Mesenchymal stem cell (in vitro differentiated cells and primary cell): ENCODE data around the gene FBXW8.

ENCODE experiments used
- DNase-seq: peaks from one replicate; pipeline ENCODE4 v3.0.0-alpha.2; 2013
- H2AFZ ChIP-seq: one replicate; pipeline ENCODE4 v1.6.1; 2013; ENCODE audit warnings: low read depth, mild to moderate bottlenecking, control low read depth, inconsistent platforms, low read length, moderate library complexity
- H2AK5ac ChIP-seq: 2 replicates; pipeline ENCODE4 v1.6.1; 2013; ENCODE audit warnings: low read length, moderate library complexity, mild to moderate bottlenecking, inconsistent platforms; ENCODE audit not compliant: severe bottlenecking
- H2BK120ac ChIP-seq: one replicate; pipeline ENCODE4 v1.6.1; 2013; ENCODE audit warnings: low read depth, mild to moderate bottlenecking, inconsistent platforms, low read length, moderate library complexity
- H2BK12ac ChIP-seq, 2 experiments: one replicate each; pipeline ENCODE4 v1.6.1; 2013; ENCODE audit warnings: inconsistent platforms in 2 of 2, low read length in 2 of 2, mild to moderate bottlenecking in 2 of 2, moderate library complexity in 2 of 2, control low read depth in 1 of 2
- H2BK15ac ChIP-seq: one replicate; pipeline ENCODE4 v1.6.1; 2013; ENCODE audit warnings: mild to moderate bottlenecking, low read depth, inconsistent platforms; ENCODE audit not compliant: poor library complexity, severe bottlenecking
- H2BK5ac ChIP-seq: 2 replicates; pipeline ENCODE4 v1.6.1; 2013; ENCODE audit warnings: low read depth, mild to moderate bottlenecking, low read length, control low read depth, inconsistent platforms; ENCODE audit not compliant: poor library complexity, severe bottlenecking
- H3K14ac ChIP-seq, 2 experiments: one replicate each; pipeline ENCODE4 v1.6.1; 2013; ENCODE audit warnings: inconsistent platforms in 2 of 2, low read length in 2 of 2, control low read depth in 1 of 2, mild to moderate bottlenecking in 1 of 2, moderate library complexity in 1 of 2
- H3K18ac ChIP-seq, 2 experiments: one replicate each; pipeline ENCODE4 v1.6.1; 2013; ENCODE audit warnings: inconsistent platforms in 2 of 2, low read length in 2 of 2, control low read depth in 1 of 2, low read depth in 1 of 2, mild to moderate bottlenecking in 1 of 2
- H3K23ac ChIP-seq, 2 experiments: one replicate each; pipeline ENCODE4 v1.6.1; 2013; ENCODE audit warnings: inconsistent platforms in 2 of 2, low read length in 2 of 2, mild to moderate bottlenecking in 2 of 2, moderate library complexity in 2 of 2, control low read depth in 1 of 2
- H3K27ac ChIP-seq: 2 replicates; pipeline ENCODE4 v1.5.1; 2013; ENCODE audit warnings: mild to moderate bottlenecking, moderate library complexity, low read length, control low read depth, inconsistent platforms; ENCODE audit not compliant: poor library complexity, severe bottlenecking
- H3K27me3 ChIP-seq, 2 experiments: 2 replicates each; pipeline versions ENCODE4 v1.6.1 to v1.7.0; 2013; ENCODE audit warnings: low read length in 2 of 2, mild to moderate bottlenecking in 2 of 2, moderate library complexity in 2 of 2, control low read depth in 1 of 2, inconsistent platforms in 1 of 2; ENCODE audit not compliant: control insufficient read depth in 1 of 2, insufficient read depth in 1 of 2
- H3K36me3 ChIP-seq, 2 experiments: 2 replicates each; pipeline versions ENCODE4 v1.6.1 to v1.7.0; 2013; ENCODE audit warnings: low read length in 2 of 2, control low read depth in 1 of 2, inconsistent platforms in 1 of 2, low read depth in 1 of 2, mild to moderate bottlenecking in 1 of 2; ENCODE audit not compliant: insufficient read depth in 2 of 2, control insufficient read depth in 1 of 2
- H3K4ac ChIP-seq, 2 experiments: one replicate each; pipeline ENCODE4 v1.6.1; 2013; ENCODE audit warnings: inconsistent platforms in 2 of 2, low read length in 2 of 2, mild to moderate bottlenecking in 2 of 2, moderate library complexity in 2 of 2, control low read depth in 1 of 2, low read depth in 1 of 2
- H3K4me1 ChIP-seq: 2 replicates; pipeline ENCODE4 v1.6.1; 2013; ENCODE audit warnings: low read depth, low read length, control low read depth; ENCODE audit not compliant: control insufficient read depth, insufficient read depth
- H3K4me2 ChIP-seq: 2 replicates; pipeline ENCODE4 v1.6.1; 2013; ENCODE audit warnings: low read length, mild to moderate bottlenecking, inconsistent platforms; ENCODE audit not compliant: poor library complexity, severe bottlenecking
- H3K4me3 ChIP-seq, 2 experiments: 2 replicates each; pipeline versions ENCODE4 v1.5.1 to v1.7.0; 2013; ENCODE audit warnings: low read length in 2 of 2, mild to moderate bottlenecking in 2 of 2, control low read depth in 1 of 2, low read depth in 1 of 2; ENCODE audit not compliant: insufficient read depth in 1 of 2
- H3K79me1 ChIP-seq: replicated peaks from 2 replicates; pipeline ENCODE4 v1.6.1; 2013; ENCODE audit warnings: mild to moderate bottlenecking, control low read depth, low read length, inconsistent platforms; ENCODE audit not compliant: poor library complexity, severe bottlenecking
- H3K9ac ChIP-seq: 2 replicates; pipeline ENCODE4 v1.7.0; 2013; ENCODE audit warnings: mild to moderate bottlenecking, low read length, moderate library complexity
- H3K9me3 ChIP-seq: 2 replicates; pipeline ENCODE4 v1.7.0; 2013; ENCODE audit warnings: mild to moderate bottlenecking, low read length; ENCODE audit not compliant: control insufficient read depth
- H4K8ac ChIP-seq: one replicate; pipeline ENCODE4 v1.6.1; 2013; ENCODE audit warnings: inconsistent platforms, mild to moderate bottlenecking, low read length, moderate library complexity
- H4K91ac ChIP-seq: one replicate; pipeline ENCODE4 v1.6.1; 2013; ENCODE audit warnings: mild to moderate bottlenecking, low read length, inconsistent platforms
- WGBS: methylation state at CpG from one replicate; pipeline ENCODE4 v1.1.7; 2013; ENCODE audit warnings: mixed read lengths; 5-methylcytosine and 5-hydroxymethylcytosine counted together

FBXW8 gene

GRCh38 chr12:116887897-116888296, 22.9 kb upstream of the FBXW8 start:
- H3K4me3 ChIP-seq: no peak overlapping the region
- no peak for DNase-seq
- no peak overlapping the region for H3K4me2 ChIP-seq
- H2BK5ac ChIP-seq: no peak overlapping the region
- H2AFZ ChIP-seq: no peak overlapping the region
- H3K79me1 ChIP-seq: no peaks in the 10 kb centered on the region
- no peak overlapping the region for H3K18ac ChIP-seq
- H3K27ac ChIP-seq: no peak overlapping the region
- 86% methylated on average over 6 of the region's 6 CpGs for WGBS
- no peak overlapping the region for H2AK5ac ChIP-seq
- peaks cover 6% of the 10 kb centered on the region for H3K9me3 ChIP-seq
- H4K91ac ChIP-seq: no peak overlapping the region
- H2BK120ac ChIP-seq: no peak overlapping the region
- H3K4ac ChIP-seq: no peak overlapping the region
- no peaks in the 10 kb centered on the region for H3K36me3 ChIP-seq
- no peak overlapping the region for H4K8ac ChIP-seq
- no peaks in the 10 kb centered on the region for H3K4me1 ChIP-seq
- H2BK15ac ChIP-seq: no peak overlapping the region
- H3K23ac ChIP-seq: no peak overlapping the region
- no peak overlapping the region for H2BK12ac ChIP-seq
- no peak overlapping the region for H3K14ac ChIP-seq
- H3K27me3 ChIP-seq: peaks cover 21 to 45% of the 10 kb centered on the region in 2 experiments
- H3K9ac ChIP-seq: no peak overlapping the region

- Histone ChIP-seq H2BK15ac (no peak overlapping the region), H3K79me1 (no peaks in the 10 kb centered on the region), H4K91ac (no peak overlapping the region), H3K18ac (no peak overlapping the region), H2BK120ac (no peak overlapping the region), H3K9me3 (peaks cover 6% of the 10 kb centered on the region), H2AFZ (no peak overlapping the region), H2AK5ac (no peak overlapping the region), H3K14ac (no peak overlapping the region), H3K4me1 (no peaks in the 10 kb centered on the region), H2BK12ac (no peak overlapping the region), H3K4me2 (no peak overlapping the region), H3K9ac (no peak overlapping the region), H3K4ac (no peak overlapping the region), H2BK5ac (no peak overlapping the region), H4K8ac (no peak overlapping the region), H3K27me3 (peaks cover 20 to 25% of the 10 kb centered on the region in 2 experiments), H3K23ac (no peak overlapping the region), H3K4me3 (no peak overlapping the region), H3K27ac (no peak overlapping the region), H3K36me3 (no peaks in the 10 kb centered on the region)
- no peak for DNase-seq
- WGBS: 100% methylated on average over 1 of the region's 2 CpGs
Observed at GRCh38 chr12:116890330-116890729, 20.4 kb upstream of the FBXW8 start.

- Histone ChIP-seq H2BK5ac (no peak overlapping the region), H3K9me3 (peaks cover 6% of the 10 kb centered on the region), H3K36me3 (no peaks in the 10 kb centered on the region), H3K27me3 (peaks cover 21 to 23% of the 10 kb centered on the region in 2 experiments), H3K4ac (no peak overlapping the region), H4K91ac (no peak overlapping the region), H3K4me1 (no peaks in the 10 kb centered on the region), H2AK5ac (no peak overlapping the region), H3K23ac (no peak overlapping the region), H3K18ac (no peak overlapping the region), H2AFZ (no peak overlapping the region), H3K79me1 (no peaks in the 10 kb centered on the region), H4K8ac (no peak overlapping the region), H2BK15ac (no peak overlapping the region), H2BK12ac (no peak overlapping the region), H3K14ac (no peak overlapping the region), H3K4me3 (no peak overlapping the region), H2BK120ac (no peak overlapping the region), H3K4me2 (no peak overlapping the region), H3K9ac (no peak overlapping the region), H3K27ac (no peak overlapping the region)
- no peak for DNase-seq
- WGBS: 81% methylated on average over 3 of the region's 3 CpGs
Observed at GRCh38 chr12:116891019-116891418, 19.7 kb upstream of the FBXW8 start.

- no peak overlapping the region for H3K4ac ChIP-seq
- H4K8ac ChIP-seq: no peak overlapping the region
- H2AK5ac ChIP-seq: no peak overlapping the region
- peaks cover 21 to 22% of the 10 kb centered on the region in 2 experiments for H3K27me3 ChIP-seq
- no peak overlapping the region for H2BK15ac ChIP-seq
- no peak overlapping the region for H2BK120ac ChIP-seq
- no peak overlapping the region for H2AFZ ChIP-seq
- DNase-seq: no peak
- H3K36me3 ChIP-seq: no peaks in the 10 kb centered on the region
- H2BK12ac ChIP-seq: no peak overlapping the region
- no peaks in the 10 kb centered on the region for H3K4me1 ChIP-seq
- no peak overlapping the region for H3K4me2 ChIP-seq
- H3K9me3 ChIP-seq: peaks cover 6% of the 10 kb centered on the region
- no peak overlapping the region for H2BK5ac ChIP-seq
- H3K4me3 ChIP-seq: no peak overlapping the region
- H3K79me1 ChIP-seq: no peaks in the 10 kb centered on the region
- no peak overlapping the region for H4K91ac ChIP-seq
- H3K18ac ChIP-seq: no peak overlapping the region
- no peak overlapping the region for H3K9ac ChIP-seq
- no peak overlapping the region for H3K23ac ChIP-seq
- H3K27ac ChIP-seq: no peak overlapping the region
- 79% methylated on average over 12 of the region's 12 CpGs for WGBS
- no peak overlapping the region for H3K14ac ChIP-seq
Observed at GRCh38 chr12:116892349-116893140, 18.2 kb upstream of the FBXW8 start.
